ACHN (cell line): Measurements from ENCODE around the gene ICE1.
A peak's percentile ranks its signal among the peaks of the same experiment; 100 is the strongest.
"Not testable (repeated sequence)": the region's sequence is repeated elsewhere in the genome, so short reads cannot be mapped to it uniquely, and the experiment has no call there.

Experiments used
- DNase-seq: peaks from one replicate; pipeline ENCODE4 v3.0.0-alpha.2; 2015
- in situ Hi-C: cut with HindIII; loops from 2 replicates; pipeline ENCODE4 v1.10.0; 2017; ENCODE audit warnings: low sequenced_read_pairs, low pct_ligation_motif_present, low pct_unique_long_range_greater_than_20kb

Gene ICE1

GRCh38 chr5:5421961-5422818 is at the start of gene ICE1:
Gene ICE1 (plus strand): TSS chr5:5422677. CDS start chr5:5422916, 239 bp downstream.
- peak; percentile 96 for DNase-seq
- in situ Hi-C loops: no loop called here

- DNase-seq: no peak
- in situ Hi-C loops: no loop called here
Measured at GRCh38 chr5:5372930-5373329, 49.5 kb upstream of the ICE1 start.

GRCh38 chr5:5373351-5373989 is 49.0 kb upstream of the ICE1 start:
- in situ Hi-C loops: no loop called here
- no peak for DNase-seq

GRCh38 chr5:5374009-5374715 is 48.3 kb upstream of the ICE1 start:
- DNase-seq: no peak
- in situ Hi-C loops: no loop called here

GRCh38 chr5:5377780-5378179 is 44.7 kb upstream of the ICE1 start:
- in situ Hi-C loops: no loop called here

GRCh38 chr5:5378531-5378930 is 43.9 kb upstream of the ICE1 start:
- no peak for DNase-seq
- in situ Hi-C loops: no loop called here

More at GRCh38 chr5:5377780-5378179, 44.7 kb upstream of the ICE1 start:
- no peak for DNase-seq

- in situ Hi-C loops: no loop called here
- DNase-seq: no peak
Measured at GRCh38 chr5:5380298-5380697, 42.2 kb upstream of the ICE1 start.

- no peak for DNase-seq
- in situ Hi-C loops: no loop called here
Measured at GRCh38 chr5:5381310-5381913, 41.1 kb upstream of the ICE1 start.

- in situ Hi-C loops: no loop called here
- no peak for DNase-seq
Measured at GRCh38 chr5:5383461-5383860, 39.0 kb upstream of the ICE1 start.

- in situ Hi-C loops: no loop called here
- no peak for DNase-seq
Measured at GRCh38 chr5:5384660-5385330, 37.7 kb upstream of the ICE1 start.

GRCh38 chr5:5385331-5385662 is 37.2 kb upstream of the ICE1 start:
- no peak for DNase-seq

GRCh38 chr5:5386329-5386728 is 36.1 kb upstream of the ICE1 start:
- in situ Hi-C loops: no loop called here
- DNase-seq: no peak

More at GRCh38 chr5:5385331-5385662, 37.2 kb upstream of the ICE1 start:
- in situ Hi-C loops: no loop called here

- in situ Hi-C loops: no loop called here
- peak; percentile 72 for DNase-seq
Measured at GRCh38 chr5:5387192-5387591, 35.3 kb upstream of the ICE1 start.

GRCh38 chr5:5387777-5388176 is 34.7 kb upstream of the ICE1 start:
- DNase-seq: no peak
- in situ Hi-C loops: no loop called here

- in situ Hi-C loops, DNase-seq: not testable (repeated sequence)
Measured at GRCh38 chr5:5390121-5390869, 32.2 kb upstream of the ICE1 start.

- DNase-seq, in situ Hi-C loops: not testable (repeated sequence)
Measured at GRCh38 chr5:5392504-5392903, 30.0 kb upstream of the ICE1 start.

GRCh38 chr5:5394384-5394986 is 28.0 kb upstream of the ICE1 start:
- DNase-seq: peak; percentile 52
- in situ Hi-C loops: not testable (repeated sequence)
